ENCODE results near the gene KRTAP13-4. TPM values are rescaled to one million over a fixed set of nuclear protein-coding genes. Genes with fewer than 3 reads are reported as not detected.

Gene KRTAP13-4
- total RNA-seq (2014; rRNA removed) (not detected in 2 replicates), Bru-seq, nascent RNA (not detected), BruChase-seq, experiment 1, labeled RNA remaining after a 6-hour chase (not detected), BruChase-seq, experiment 2, labeled RNA remaining after a 2-hour chase (not detected)
- long read RNA-seq: 0 reads

- Histone ChIP-seq H3K4me3 (ENCODE audit: low read length) (no peak within 1 kb of the TSS), H3K4me1 (ENCODE audit: insufficient read depth, low read length) (no peaks in the 10 kb centered on the region), H3K27ac (ENCODE audit: low read length) (no peak within 1 kb of the TSS), H3F3A (ENCODE audit: low read length, unreplicated experiment) (no peaks in the 10 kb centered on the region), H3K9me3 (ENCODE audit: low read length) (no peaks in the 10 kb centered on the region), H3K4me2 (ENCODE audit: low read length) (no peak within 1 kb of the TSS), H3K36me3 (ENCODE audit: low read depth, low read length) (no peaks in the 10 kb centered on the region), H4K20me1 (ENCODE audit: low read length) (no peaks in the 10 kb centered on the region), H3K9me2 (replicated peaks; ENCODE audit: low read length) (no peaks in the 10 kb centered on the region), H2AFZ (ENCODE audit: low read length) (no peak within 1 kb of the TSS), H3K9ac (ENCODE audit: low read length) (no peak within 1 kb of the TSS), H3K27me3 (ENCODE audit: low read length) (peaks cover 37% of the 10 kb centered on the region), H3K79me2 (ENCODE audit: low read length) (no peaks in the 10 kb centered on the region)
- ATAC-seq (no peak), DNase-seq (no peak)
- ChIA-PET CTCF (no interaction called here), POLR2A (ENCODE audit: unreplicated experiment) (no interaction called here)
- intact Hi-C loops (cut with micrococcal nuclease): loop anchor here (10.0 kb wide), 1 partner anchor 655 kb away; no protein-coding TSS in a partner anchor
- TF ChIP-seq EZH2 (IDR thresholded peaks at IDR 0.05; ENCODE audit: low read length, unreplicated experiment) (no peak), CTCF (conservative IDR thresholded peaks at IDR 0.05; ENCODE audit: low read depth, low read length) (no peak), EZH2phosphoT487 (IDR thresholded peaks at IDR 0.05; ENCODE audit: borderline replicate concordance, low read length) (no peak)
- BruUV-seq (replicated peaks): no TSS peak
These were observed at the start of gene KRTAP13-4 for GRCh38 chr21:30430170-30430655. TSS of gene KRTAP13-4 (plus strand) at chr21:30430220. CDS start at chr21:30430276, 56 bp downstream.

- no TSS peak for BruUV-seq (replicated peaks)
These were observed 47.8 kb upstream of the KRTAP13-4 start for GRCh38 chr21:30382201-30382600.

More at GRCh38 chr21:30382201-30382600, 47.8 kb upstream of the KRTAP13-4 start:
- H3F3A ChIP-seq (ENCODE audit: low read length, unreplicated experiment): no peaks in the 10 kb centered on the region
- ChIA-PET POLR2A (ENCODE audit: unreplicated experiment) (no interaction called here), CTCF (no interaction called here)
- H3K79me2 ChIP-seq (ENCODE audit: low read length): no peaks in the 10 kb centered on the region
- H3K9me2 ChIP-seq (replicated peaks; ENCODE audit: low read length): no peaks in the 10 kb centered on the region
- H3K9ac ChIP-seq (ENCODE audit: low read length): no peak overlapping the region
- TF ChIP-seq EZH2 (IDR thresholded peaks at IDR 0.05; ENCODE audit: low read length, unreplicated experiment) (no peak), EZH2phosphoT487 (IDR thresholded peaks at IDR 0.05; ENCODE audit: borderline replicate concordance, low read length) (no peak), CTCF (conservative IDR thresholded peaks at IDR 0.05; ENCODE audit: low read depth, low read length) (no peak)
- no peaks in the 10 kb centered on the region for H3K36me3 ChIP-seq (ENCODE audit: low read depth, low read length)
- H3K4me3 ChIP-seq (ENCODE audit: low read length): no peak overlapping the region
- peaks cover 20% of the 10 kb centered on the region; the same call in 1 of the 2 replicates for H3K27me3 ChIP-seq (ENCODE audit: low read length)
- H2AFZ ChIP-seq (ENCODE audit: low read length): no peak overlapping the region
- no peaks in the 10 kb centered on the region for H3K4me1 ChIP-seq (ENCODE audit: insufficient read depth, low read length)
- H3K9me3 ChIP-seq (ENCODE audit: low read length): no peaks in the 10 kb centered on the region
- DNase-seq (no peak), ATAC-seq (no peak)
- H3K4me2 ChIP-seq (ENCODE audit: low read length): no peak overlapping the region
- H4K20me1 ChIP-seq (ENCODE audit: low read length): no peaks in the 10 kb centered on the region
- H3K27ac ChIP-seq (ENCODE audit: low read length): no peak overlapping the region
- intact Hi-C loops (cut with micrococcal nuclease): no loop called here
